Tibial nerve (tissue), 4 donors: ENCODE results near the gene A4GALT. TPM values are rescaled to one million over a fixed set of nuclear protein-coding genes. Genes with fewer than 3 reads are reported as not detected.
"Not testable (repeated sequence)": the region's sequence is repeated elsewhere in the genome, so short reads cannot be mapped to it uniquely, and the experiment has no call there.

Experiments
- DNase-seq, 2 donors: peaks; one replicate each; pipeline ENCODE4 v3.0.0-alpha.2; 2019; ENCODE audit warnings: low spot score in 2 of 2
- H3K27ac ChIP-seq, 4 donors: fragments of 200-600 bp; sonication (generic) in 3 of 4; one replicate each; pipeline ENCODE4 v1.5.1; 2017 to 2019; ENCODE audit warnings: mild to moderate bottlenecking in 1 of 4
- H3K27me3 ChIP-seq, 2 donors: fragments of 200-600 bp; sonication (generic) in 1 of 2; one replicate each; pipeline versions ENCODE4 v1.5.1 to v1.6.0; 2017 to 2019
- H3K36me3 ChIP-seq, 3 donors: fragments of 200-600 bp; sonication (generic); one replicate each; pipeline ENCODE4 v1.5.1; 2018 to 2019
- H3K4me1 ChIP-seq, 4 donors: fragments of 200-600 bp; sonication (generic) in 3 of 4; one replicate each; pipeline ENCODE4 v1.5.1; 2017 to 2019
- H3K4me3 ChIP-seq, 4 donors: fragments of 200-600 bp; sonication (generic) in 3 of 4; one replicate each; pipeline ENCODE4 v1.5.1; 2017 to 2019; ENCODE audit warnings: mild to moderate bottlenecking in 1 of 4, moderate library complexity in 1 of 4
- H3K9me3 ChIP-seq, 4 donors: fragments of 200-600 bp; sonication (generic) in 3 of 4; one replicate each; pipeline ENCODE4 v1.5.1; 2017 to 2019
- EP300 ChIP-seq, 2 donors: sonication (generic); formaldehyde crosslinking; IDR thresholded peaks; one replicate each; pipeline ENCODE4 v1.6.1; 2017; ENCODE audit warnings: antibody characterized with exemption in 2 of 2, mild to moderate bottlenecking in 1 of 2
- POLR2A ChIP-seq, 2 donors: fragments of 450-650 bp; IDR thresholded peaks; one replicate each; pipeline ENCODE4 v1.6.1; 2017; ENCODE audit warnings: antibody characterized with exemption in 2 of 2, mild to moderate bottlenecking in 2 of 2, moderate library complexity in 2 of 2
- WGBS, 2 donors: methylation state at CpG; one replicate each; pipeline ENCODE4 v1.1.5; 2018; 5-methylcytosine and 5-hydroxymethylcytosine counted together
- total RNA-seq, 4 donors: library from RNA; depleted of rRNA; stranded (reverse); fragments of >200 nt; gene quantifications; one replicate each; pipeline ENCODE4 v1.1.0, GENCODE V29; 2016
- TF ChIP-seq, protein P1 (sequence below), 5 experiments: fragments of 200-600 bp in 3 of 5; fragments of 450-650 bp in 2 of 5; sonication (generic) in 3 of 5; IDR thresholded peaks; one replicate each; pipeline ENCODE4 v1.5.1; 2016 to 2019; ENCODE audit warnings: antibody characterized with exemption in 5 of 5, mild to moderate bottlenecking in 3 of 5, moderate library complexity in 2 of 5

A4GALT gene
- total RNA-seq, 4 donors from 2014 or later: 73.0 to 146 (median 99.0) TPM

DNA sequence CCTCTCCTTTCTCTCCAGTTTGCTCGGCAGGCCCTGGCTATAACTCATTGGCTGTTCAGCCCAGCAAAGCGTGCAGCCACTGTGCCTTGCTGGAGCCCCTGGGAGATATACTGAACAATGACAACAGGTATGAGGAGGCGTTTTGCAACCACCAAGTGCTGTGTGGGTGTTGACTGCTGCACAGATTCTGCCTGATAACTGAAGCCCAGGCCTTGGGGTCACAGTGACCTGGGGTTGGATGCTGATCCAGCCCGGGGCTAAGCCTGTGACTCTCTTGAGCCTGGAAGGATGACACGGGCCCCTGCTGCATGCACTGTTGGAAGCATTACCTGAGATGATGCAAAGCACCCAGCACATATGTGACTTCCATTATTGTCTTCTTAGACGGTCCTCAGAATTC, 13.7 kb upstream of the A4GALT start:
- H3K36me3 ChIP-seq: no peaks in the 10 kb centered on the region
- no peaks in the 10 kb centered on the region for H3K9me3 ChIP-seq
- 73 to 79% methylated on average over 5 to 6 of the region's 6 CpGs for whole genome bisulfite sequencing, 2 donors
- no peaks in the 10 kb centered on the region for H3K4me1 ChIP-seq
- no peaks in the 10 kb centered on the region for H3K27me3 ChIP-seq
- no peak overlapping the region for H3K4me3 ChIP-seq
- no peak for DNase-seq
- no peak for TF ChIP-seq EP300 (IDR thresholded peaks at IDR 0.05)
- no peak overlapping the region for H3K27ac ChIP-seq

DNA sequence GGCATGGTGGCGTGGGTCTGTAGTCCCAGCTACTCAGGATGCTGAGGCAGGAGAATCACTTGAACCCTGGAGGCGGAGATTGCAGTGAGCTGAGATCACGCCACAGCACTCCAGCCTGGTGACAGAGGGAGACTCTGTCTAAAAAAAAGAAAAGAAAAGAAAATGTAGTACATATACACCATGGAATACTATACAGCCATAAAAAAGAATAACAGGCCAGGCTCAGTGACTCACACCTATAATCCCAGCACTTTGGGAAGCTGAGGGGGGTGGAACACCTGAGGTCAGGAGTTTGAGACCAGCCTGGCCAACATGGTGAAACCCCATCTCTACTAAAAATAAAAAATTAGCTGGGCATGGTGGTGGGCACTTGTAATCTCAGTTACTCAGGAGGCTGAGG, 12.7 kb upstream of the A4GALT start:
- not testable (repeated sequence) for H3K4me3 ChIP-seq, H3K36me3 ChIP-seq, DNase-seq, H3K27ac ChIP-seq, H3K4me1 ChIP-seq, H3K27me3 ChIP-seq, H3K9me3 ChIP-seq
- 86 to 98% methylated on average over 3 of the region's 3 CpGs for WGBS, 2 donors

DNA sequence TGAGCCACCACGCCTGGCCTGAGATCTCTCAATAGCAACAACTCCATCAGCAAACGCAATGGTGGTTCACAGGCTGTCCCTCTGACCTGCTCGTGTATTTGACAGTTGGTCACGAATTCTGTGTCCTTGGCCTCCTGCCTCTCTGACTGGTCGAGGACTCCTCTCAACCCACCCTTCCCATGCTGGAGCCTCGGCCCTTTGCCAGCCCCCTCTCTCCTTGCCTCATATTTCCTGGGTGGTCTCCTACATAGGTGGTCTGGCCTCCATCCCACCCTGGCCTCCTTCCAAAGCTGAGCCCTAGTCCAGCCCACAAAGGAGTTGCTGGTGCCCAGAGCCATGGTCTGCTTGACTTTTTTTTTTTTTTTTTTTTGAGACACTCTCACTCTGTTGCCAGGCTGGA, 11.4 kb upstream of the A4GALT start:
- Histone ChIP-seq H3K9me3 (no peaks in the 10 kb centered on the region), H3K4me1 (peaks cover 0 to 5% (median 0%) of the 10 kb centered on the region in 4 donors), H3K36me3 (no peaks in the 10 kb centered on the region), H3K27ac (no peak overlapping the region), H3K27me3 (no peaks in the 10 kb centered on the region), H3K4me3 (no peak overlapping the region)
- TF ChIP-seq, protein P1, sequence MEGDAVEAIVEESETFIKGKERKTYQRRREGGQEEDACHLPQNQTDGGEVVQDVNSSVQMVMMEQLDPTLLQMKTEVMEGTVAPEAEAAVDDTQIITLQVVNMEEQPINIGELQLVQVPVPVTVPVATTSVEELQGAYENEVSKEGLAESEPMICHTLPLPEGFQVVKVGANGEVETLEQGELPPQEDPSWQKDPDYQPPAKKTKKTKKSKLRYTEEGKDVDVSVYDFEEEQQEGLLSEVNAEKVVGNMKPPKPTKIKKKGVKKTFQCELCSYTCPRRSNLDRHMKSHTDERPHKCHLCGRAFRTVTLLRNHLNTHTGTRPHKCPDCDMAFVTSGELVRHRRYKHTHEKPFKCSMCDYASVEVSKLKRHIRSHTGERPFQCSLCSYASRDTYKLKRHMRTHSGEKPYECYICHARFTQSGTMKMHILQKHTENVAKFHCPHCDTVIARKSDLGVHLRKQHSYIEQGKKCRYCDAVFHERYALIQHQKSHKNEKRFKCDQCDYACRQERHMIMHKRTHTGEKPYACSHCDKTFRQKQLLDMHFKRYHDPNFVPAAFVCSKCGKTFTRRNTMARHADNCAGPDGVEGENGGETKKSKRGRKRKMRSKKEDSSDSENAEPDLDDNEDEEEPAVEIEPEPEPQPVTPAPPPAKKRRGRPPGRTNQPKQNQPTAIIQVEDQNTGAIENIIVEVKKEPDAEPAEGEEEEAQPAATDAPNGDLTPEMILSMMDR (IDR thresholded peaks at IDR 0.05): no peak
- TF ChIP-seq EP300 (IDR thresholded peaks at IDR 0.05) (no peak), POLR2A (IDR thresholded peaks at IDR 0.05) (no peak)
- 63 to 81% methylated on average over 6 of the region's 6 CpGs for WGBS, 2 donors
- DNase-seq: no peak

DNA sequence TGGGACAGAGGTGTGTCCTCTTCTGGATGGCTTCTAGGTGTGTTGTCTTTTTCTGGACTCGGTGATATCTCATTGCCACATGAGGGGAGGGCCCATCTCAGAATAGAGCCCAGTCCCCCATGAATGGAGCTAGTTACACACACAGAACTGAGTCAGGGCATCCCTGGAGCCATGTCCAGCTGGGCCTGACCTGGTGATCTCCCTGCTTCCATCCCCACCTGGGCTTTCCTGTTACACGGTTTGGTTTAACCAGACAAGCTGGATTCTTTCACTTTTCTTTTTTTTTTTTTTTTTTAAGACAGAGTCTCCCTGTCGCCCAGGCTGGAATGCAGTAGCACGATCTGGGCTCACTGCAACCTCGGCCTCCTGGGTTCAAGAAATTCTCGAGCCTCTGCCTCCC, 6.1 kb upstream of the A4GALT start:
- H3K4me3 ChIP-seq: no peak overlapping the region
- H3K27ac ChIP-seq: peak overlapping the region in 1 of 4 donors; percentile 66

DNA sequence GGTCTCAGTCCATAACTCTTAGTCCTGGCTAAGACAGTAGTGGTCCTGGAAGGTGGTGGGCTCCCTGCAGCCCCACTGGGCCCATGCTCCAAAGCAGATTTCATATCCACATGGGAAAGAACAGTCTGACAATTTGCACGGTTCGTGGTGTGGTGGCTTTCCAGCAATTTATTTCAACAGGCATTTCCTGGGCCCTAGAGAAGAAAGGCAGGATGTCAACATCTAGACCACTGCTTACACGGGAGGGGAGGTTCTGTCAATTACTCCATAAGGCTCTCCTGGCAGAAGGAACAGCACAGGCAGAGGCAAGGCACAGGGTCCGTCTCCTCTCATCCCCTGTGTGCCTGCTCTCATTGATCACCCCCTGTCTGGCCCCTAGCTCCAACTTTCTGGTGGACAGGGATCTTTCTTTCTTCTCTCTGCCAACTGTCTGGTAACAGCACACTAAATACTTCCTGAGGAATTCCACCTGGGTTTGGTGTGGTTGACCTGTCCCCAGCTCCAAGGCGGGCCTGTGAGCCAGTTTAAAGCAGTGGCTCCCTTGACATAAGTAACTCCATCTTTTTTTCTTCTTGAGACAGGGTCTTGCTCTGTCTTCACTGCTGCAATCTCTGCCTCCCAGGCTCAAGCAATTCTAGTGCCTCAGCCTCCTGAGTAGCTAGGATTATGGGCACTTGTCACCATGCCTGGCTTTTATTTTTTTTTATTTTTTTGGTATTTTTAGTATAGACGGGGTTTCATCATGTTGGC, 5.1 kb upstream of the A4GALT start:
- DNase-seq: no peak
- no peak overlapping the region for H3K4me3 ChIP-seq
- H3K27ac ChIP-seq: no peak overlapping the region
- H3K9me3 ChIP-seq: no peaks in the 10 kb centered on the region
- H3K4me1 ChIP-seq: peaks cover 0 to 13% (median 5%) of the 10 kb centered on the region in 4 donors
- 65 to 74% methylated on average over 6 of the region's 6 CpGs for WGBS, 2 donors
- H3K36me3 ChIP-seq: no peaks in the 10 kb centered on the region
- H3K27me3 ChIP-seq: peaks cover 0 to 22% of the 10 kb centered on the region in 2 donors
- TF ChIP-seq, protein P1 (IDR thresholded peaks at IDR 0.05): no peak
- TF ChIP-seq POLR2A (IDR thresholded peaks at IDR 0.05) (no peak), EP300 (IDR thresholded peaks at IDR 0.05) (no peak)

More for the DNA sequence above, 6.1 kb upstream of the A4GALT start:
- no peaks in the 10 kb centered on the region for H3K36me3 ChIP-seq
- 86 to 91% methylated on average over 6 of the region's 6 CpGs for WGBS, 2 donors
- H3K9me3 ChIP-seq: no peaks in the 10 kb centered on the region
- H3K4me1 ChIP-seq: peaks cover 0 to 6% (median 0%) of the 10 kb centered on the region in 4 donors
- no peak for DNase-seq
- TF ChIP-seq POLR2A (IDR thresholded peaks at IDR 0.05): no peak
- no peak for TF ChIP-seq EP300 (IDR thresholded peaks at IDR 0.05)
- TF ChIP-seq, protein P1 (IDR thresholded peaks at IDR 0.05): no peak
- H3K27me3 ChIP-seq: peaks cover 0 to 12% of the 10 kb centered on the region in 2 donors

DNA sequence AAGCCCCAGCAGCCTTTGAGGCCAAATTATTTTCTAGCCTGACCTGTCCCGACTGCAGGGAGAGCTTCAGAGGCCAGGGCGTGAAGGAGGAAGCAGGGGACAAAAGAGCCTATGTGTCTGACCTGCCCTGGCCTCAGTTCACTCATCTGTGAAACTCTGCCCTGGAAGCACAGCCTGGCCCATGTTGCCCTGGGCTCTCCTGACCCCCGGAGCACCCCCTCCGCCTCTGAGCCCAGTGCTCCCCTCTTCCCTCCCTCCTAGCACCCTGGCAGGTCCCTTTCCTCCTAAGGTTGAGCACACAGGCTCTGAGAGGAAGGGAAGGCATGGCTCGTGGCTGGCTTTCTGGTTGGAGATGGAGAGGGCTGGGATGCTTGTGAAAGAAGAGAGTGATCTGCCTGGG, 3.4 kb upstream of the A4GALT start:
- Histone ChIP-seq H3K4me3 (no peak overlapping the region), H3K36me3 (no peaks in the 10 kb centered on the region), H3K4me1 (peaks cover 0 to 27% (median 8%) of the 10 kb centered on the region in 4 donors), H3K27ac (no peak overlapping the region), H3K9me3 (no peaks in the 10 kb centered on the region), H3K27me3 (peaks cover 0 to 34% of the 10 kb centered on the region in 2 donors)
- no peak for DNase-seq
- TF ChIP-seq EP300 (IDR thresholded peaks at IDR 0.05) (no peak), POLR2A (IDR thresholded peaks at IDR 0.05) (no peak)
- TF ChIP-seq, protein P1 (IDR thresholded peaks at IDR 0.05): no peak
- WGBS, 2 donors: 49 to 51% methylated on average over 5 of the region's 5 CpGs
